HG03460 (cell line): ENCODE measurements around the gene STRA8.

ENCODE experiments used
- ATAC-seq: cut with Tn5 transposase; IDR thresholded peaks from one replicate; pipeline ENCODE4 v1.9.1; 2021; ENCODE audit not compliant: unreplicated experiment

STRA8 gene

DNA sequence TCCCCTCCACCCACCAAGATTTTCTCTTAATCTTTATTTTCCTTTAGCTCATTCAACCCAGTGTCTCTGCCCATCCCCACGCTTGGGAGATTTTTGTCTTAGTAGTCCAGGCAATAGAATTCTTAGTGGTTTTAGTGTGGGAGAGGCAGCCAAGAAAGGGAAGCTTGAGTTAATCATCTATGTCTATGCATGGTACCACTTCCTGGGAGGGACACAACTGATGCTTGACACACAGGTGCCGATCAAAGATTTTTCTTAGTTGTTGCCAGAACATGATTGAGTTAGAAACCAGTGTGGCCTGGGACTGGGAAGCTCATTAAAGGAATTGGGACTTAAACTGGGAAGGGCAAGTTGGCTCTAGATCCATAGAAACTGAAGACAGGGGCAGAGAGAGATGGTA, 3.1 kb downstream of the STRA8 start:
- peak; percentile 89 for ATAC-seq

DNA sequence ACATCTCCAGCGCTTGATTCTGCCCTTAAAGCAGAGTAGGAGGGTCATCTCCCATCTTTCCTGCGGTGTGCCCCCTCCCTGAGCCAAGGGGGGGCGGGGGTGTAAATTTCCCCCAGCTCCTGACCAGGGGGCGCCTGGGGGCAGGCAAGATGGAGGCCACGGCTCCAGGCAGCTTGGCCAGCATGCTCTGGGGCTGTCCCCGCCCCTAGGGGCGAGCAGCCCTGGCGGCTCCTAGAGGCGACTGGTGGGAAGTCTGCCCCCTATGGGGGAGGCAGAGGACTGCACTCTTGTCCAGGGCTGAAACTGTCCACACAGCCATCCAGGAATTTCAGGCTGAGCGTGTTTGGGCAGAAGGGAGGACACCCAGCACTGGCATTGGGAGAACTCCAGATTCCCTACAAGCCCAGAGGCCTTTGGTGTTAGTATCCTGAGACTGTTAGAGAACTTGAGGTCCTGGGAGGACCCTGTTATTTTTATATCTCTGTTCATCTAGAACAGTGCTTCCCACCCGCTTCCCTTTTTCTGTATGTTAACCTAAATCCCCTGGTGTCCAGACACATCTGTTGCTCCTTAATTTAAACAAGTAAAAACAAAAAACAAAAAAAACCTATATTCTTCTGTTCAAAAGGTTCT, 4.6 kb downstream of the STRA8 start:
- no peak for ATAC-seq

DNA sequence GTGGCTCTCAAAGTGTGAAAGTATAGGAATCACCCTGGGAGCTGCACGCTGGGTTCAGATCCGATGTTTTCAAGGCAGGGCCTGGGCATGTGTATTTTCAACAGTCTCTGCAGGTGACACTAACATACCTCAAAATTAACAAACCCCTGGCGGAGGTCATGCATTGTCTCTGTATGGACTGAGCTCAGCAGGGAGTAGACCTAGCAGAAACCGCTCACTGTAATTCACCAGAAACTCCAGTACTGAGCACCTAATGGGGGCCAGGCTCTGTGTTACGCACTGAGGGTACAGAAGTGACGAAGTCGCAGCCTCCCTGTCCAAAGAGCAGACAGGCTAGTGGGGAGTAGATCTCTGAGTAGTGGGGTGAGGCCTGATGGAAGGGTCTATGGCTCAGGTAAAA, 5.6 kb downstream of the STRA8 start:
- ATAC-seq = no peak

DNA sequence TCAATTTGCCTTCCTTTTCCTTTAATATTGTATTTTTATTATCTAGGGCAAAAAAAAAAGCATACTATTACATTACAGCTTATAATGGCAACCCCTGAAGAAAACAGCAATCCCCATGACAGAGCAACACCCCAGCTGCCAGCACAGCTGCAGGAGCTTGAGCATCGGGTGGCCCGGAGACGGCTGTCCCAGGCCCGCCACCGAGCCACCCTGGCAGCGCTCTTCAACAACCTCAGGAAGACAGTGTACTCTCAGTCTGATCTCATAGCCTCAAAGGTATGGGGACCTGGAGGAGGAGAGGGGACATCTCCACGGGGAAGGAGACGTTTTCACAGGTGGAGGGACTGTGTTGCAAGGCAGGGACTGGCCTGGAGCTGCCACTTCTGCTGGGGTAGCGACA, 6.8 kb downstream of the STRA8 start:
- ATAC-seq = no peak

DNA sequence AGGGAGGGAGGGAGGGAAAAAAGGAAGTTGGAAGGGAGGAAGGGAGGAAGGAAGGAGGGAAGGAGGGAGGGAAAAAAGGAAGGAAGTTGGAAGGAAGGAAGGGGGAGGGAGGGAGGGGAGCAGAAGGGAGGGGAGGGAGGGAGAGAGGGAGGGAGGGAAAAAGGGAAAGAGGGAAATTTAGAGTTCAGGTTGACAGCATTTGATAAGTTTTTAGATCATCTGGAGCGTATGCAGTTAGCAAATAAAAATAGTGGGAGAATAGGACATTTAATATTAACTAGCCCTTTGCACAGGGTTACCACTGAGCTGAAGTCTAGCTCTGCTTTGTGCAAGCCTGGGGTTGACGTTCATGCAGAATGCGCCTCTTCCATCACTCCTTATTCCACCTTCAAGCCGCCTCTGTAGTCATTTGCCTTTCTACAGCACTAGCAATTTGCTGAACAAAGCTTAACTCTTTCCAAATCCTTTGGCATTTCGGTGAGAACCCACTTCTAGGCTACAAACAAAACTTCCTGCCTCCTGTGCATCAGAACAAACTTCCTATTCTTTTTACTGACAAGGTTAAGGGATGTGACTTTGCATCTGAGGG, 8.6 kb downstream of the STRA8 start:
- ATAC-seq = no peak

DNA sequence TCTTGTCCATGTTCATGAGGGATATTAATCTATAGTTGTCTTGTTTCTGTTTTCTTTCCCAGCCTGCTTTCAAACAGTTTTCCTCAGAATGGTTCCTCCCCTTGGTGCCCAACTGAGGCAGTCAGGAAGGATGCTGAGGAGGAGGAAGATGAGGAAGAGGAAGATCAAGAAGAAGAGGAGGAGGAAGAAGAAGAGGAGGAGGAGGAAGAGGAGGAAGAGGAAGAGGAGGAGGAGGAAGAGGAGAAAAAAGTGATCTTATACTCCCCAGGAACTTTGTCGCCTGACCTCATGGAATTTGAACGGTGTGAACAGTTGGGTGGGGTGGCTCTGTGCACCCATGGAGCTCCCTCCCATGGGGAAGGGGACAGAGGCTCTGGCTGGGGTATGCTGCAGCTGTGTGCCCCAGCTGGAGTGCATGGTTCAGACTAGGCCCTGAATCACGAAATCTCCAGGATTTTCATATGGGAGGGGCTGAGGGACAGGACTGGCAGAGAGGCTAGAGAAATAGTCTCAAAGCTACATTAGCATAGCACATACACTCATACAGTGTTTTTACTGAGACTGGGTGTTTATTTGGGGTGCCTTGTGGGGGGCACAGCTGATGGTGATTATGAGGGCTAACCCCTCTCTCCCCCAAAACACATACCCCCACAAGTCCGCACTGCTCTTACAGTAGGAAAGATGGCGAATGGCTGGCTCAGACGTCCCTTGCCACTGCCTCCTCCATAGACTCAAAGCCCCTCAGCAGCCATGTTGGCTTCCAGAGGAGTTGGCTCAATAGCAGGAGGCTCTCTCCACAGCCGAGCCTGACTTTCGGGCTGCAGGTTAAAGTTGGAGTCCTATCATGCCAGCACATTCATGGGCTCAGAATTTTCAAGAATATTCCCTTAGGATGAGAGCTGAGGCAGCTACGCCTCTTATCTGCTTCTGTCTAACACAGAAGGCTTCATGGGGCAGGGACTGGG, 11.9 kb downstream of the STRA8 start:
- ATAC-seq = no peak

DNA sequence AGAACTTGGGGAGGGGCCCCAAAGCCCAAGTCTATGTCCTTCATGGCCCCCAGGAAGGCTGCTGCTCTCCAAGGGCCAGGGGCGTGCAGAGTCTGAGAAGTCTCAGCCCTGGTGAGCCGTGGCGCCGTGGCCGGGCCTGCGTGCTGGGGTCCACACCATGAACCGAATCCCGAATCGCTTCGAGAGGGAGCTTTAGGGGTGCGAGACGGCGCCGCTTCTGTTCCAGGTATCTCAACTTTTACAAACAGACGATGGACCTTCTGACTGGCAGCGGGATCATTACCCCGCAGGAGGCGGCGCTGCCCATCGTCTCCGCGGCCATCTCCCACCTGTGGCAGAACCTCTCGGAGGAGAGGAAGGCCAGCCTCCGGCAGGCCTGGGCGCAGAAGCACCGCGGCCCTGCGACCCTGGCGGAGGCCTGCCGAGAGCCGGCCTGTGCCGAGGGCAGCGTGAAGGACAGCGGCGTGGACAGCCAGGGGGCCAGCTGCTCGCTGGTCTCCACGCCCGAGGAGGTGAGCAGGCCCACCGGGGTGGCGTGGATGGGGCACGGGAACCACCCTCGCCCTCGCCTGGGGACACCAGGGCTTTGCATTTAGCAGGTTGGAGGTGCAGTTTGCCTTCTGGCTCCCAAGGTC, 12.7 kb downstream of the STRA8 start:
- ATAC-seq = no peak

DNA sequence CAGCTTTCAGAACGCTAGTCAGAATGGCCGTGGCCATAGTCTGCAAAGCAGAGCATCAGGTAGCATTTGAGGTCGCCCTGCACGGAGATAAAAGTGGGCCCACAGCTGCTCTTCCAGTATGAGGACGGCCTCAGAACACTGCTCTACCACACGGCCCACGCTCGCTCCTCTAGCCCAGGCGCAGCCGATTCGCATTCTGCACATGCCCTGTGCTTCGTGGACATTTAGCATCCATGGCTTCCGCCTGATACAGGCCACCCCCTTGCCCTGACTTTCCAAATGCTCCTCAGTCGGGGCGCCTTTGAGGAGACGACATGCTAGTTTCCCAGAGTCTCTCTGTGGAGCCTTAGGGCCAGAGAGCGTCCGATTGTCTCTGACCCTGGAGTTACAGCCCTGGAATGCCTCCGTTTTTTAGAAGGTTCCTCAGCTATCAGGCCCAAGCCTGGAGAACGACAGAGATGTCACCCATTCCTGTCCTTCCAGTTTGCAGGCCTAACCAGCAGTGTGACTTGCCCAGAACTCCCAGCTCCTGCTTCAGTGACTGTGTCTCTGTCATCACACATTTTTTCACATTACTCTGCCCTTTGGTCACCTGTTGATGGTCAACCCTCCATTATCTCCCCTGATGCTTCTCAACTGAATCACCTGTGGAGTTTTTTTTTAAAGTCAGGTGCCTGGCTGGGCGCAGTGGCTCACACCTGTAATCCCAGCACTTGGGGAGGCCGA, 14.3 kb downstream of the STRA8 start:
- no peak for ATAC-seq

DNA sequence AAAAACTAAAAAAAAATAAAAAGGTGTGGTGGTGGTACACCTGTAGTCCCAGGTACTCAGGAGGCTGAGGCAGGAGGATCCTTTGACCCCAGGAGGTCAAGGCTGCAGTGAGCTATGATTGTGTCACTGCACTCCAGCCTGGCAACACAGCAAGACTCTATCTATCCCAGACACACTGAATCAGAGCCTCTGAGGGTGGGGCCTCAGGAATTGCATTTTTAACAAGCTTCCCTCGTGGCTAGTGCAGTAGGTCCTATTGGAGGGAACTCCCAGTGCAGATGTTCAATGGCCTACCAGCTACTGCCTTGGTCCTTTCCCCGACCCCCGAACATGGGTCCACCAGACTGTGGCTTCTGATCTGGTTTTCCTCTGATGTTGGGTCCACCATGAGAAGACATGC, 14.9 kb downstream of the STRA8 start:
- ATAC-seq = no peak

DNA sequence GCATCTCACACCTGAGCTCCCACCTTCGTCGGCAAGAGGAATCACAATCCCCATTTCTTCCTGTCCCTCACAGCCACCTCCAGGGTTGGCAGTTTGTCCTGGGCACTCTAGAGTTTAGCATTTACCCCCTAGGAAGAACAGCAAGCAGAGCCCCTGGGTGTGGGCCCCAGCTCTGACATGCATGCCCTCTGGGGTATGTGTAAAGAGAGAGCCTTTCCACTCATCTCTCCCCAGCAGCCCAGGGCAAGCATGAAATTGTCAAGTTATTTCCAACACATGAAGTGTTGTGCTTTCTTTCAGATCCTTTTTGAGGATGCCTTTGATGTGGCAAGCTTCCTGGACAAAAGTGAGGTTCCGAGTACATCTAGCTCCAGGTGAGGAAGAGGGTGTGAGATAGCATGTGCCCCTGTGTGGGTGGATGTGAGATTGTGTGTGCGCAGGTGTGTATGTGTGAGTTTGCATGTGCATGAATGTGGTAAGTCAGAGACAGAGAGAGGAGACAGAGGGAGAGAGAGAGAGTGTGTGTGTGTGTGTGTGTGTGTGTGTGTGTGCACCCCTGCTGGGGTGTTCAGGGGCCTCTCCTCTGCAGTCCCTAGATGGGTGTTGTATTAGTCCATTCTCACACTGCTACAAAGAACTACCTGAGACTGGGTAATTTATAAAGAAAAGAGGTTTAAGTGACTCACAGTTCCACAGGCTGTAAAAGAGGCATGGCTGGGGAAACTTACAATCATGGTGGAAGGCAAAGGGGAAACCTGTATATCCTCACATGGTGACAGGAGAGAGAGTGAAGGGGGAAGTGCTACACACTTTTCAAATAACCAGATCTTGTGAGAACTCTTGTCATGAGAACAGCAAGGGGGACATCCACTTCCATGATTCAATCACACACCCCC, 18.1 kb downstream of the STRA8 start:
- no peak for ATAC-seq

DNA sequence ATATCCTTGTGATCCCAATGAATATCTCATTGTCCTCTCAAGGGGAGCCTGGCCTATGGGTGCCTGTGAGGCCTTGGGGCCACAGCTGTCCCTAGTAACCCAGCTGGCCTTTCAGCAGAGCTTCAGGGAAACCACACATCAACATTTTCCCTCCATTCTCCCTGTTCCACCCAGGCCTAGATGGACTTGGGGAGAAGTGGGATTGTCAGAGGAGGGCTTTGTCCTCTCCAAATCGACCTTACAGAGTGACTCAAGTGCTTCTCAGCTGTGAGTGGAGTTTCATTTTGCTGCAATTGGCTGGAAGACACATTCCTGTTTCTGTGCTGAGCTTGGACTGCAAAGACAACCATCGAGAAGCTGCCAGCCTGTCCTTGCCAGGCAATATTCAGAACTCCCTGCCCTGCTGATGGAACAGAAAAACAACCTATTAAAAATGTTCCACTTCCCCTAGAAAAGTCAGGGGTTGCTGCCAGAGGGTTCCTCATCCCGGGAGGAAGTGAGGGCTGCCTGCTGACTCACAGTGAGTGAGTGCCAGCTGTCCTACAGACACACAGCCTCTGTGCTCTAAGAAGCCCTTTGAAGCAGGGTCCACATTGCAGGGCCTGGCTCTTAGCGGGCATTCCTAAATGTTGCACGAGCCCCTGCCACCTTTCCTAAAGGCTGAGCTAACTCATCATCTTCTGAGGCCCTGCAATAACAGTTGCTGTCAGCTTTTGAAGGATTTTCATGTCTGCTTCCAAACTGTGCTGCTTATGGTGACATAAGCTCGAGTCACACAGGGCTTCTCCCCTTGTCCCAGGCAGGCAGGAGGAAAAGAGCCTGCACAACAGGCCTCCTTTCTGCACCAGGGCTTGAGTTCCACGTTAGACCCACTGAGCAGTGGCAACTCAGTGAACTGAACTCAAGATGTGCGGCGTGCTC, 20.5 kb downstream of the STRA8 start:
- peak; percentile 47 for ATAC-seq

DNA sequence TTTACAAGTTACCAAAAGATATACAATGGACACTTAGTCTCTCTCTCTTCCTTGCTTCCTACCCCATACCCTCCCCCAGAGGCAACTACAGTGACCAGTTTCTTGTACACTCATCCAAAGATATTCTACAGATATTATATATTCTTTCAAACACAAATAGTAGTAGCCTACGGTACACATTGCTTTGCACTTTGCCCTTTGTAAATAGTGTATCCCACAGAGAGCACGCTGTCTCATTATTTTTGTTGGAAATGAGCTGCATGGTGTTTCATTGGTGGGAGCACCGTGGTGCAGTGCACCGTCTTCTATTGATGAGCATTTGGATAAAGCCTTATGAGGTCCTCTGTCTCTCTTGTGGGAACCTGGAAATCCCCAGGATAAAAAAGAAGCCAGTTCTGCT, 24.2 kb downstream of the STRA8 start:
- ATAC-seq = no peak

DNA sequence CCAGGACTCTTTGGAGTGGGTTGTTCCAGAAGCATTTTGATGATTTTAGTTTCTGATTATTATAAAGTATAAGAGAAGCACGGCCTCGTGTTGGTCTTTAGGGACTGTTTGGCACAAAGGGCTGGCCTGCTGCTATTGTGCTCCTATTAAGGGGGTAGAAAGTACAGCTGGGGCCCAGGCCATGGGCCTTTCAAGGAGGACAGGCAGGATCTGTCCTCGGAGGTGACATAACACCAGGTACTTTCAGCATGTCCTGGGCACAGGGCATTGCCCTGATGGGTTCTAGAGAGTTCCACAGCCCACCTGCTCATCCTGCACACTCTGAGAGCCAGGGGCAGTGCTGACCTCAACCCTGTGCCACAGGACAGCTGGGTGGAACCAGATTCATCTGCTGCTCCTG, 24.9 kb downstream of the STRA8 start:
- no peak for ATAC-seq

DNA sequence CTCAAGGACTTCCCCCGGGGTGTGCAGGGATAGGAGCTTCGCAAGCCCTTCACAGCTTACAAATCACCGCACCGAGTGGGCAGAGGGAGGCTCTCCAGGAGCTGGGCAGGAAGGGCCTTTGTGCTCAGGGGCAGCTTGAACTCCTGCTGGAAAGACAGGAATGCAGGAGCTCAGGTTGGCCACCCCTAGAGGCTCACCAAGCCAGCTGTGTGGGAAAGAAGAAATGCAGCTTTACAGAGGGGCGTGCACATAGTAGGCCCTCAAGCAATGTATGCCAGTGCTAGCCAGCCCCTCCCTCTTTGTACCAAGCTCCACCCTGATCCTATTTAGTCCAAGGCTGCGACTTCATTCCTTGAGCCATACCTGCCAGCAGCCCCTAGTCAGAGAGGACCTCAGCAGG, 26.1 kb downstream of the STRA8 start:
- ATAC-seq = no peak

DNA sequence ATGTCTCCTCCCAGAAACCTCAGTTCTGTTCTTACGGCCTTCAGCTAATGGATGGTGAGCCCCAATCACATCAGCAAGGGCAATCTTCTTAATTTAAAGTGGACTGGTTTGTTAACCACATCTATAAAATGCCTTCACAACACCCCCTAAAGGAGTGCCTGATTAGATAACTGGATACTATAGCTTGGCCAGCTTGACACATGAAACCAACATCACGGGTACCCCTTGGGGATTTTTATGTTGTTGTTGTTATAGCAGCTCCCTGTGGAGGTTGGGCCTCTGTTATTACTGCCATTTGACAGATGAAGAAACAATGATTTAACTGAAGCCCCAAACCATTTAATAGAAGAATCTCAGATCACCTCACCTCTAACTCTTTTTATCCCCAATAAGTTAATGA, 26.8 kb downstream of the STRA8 start:
- ATAC-seq = no peak

DNA sequence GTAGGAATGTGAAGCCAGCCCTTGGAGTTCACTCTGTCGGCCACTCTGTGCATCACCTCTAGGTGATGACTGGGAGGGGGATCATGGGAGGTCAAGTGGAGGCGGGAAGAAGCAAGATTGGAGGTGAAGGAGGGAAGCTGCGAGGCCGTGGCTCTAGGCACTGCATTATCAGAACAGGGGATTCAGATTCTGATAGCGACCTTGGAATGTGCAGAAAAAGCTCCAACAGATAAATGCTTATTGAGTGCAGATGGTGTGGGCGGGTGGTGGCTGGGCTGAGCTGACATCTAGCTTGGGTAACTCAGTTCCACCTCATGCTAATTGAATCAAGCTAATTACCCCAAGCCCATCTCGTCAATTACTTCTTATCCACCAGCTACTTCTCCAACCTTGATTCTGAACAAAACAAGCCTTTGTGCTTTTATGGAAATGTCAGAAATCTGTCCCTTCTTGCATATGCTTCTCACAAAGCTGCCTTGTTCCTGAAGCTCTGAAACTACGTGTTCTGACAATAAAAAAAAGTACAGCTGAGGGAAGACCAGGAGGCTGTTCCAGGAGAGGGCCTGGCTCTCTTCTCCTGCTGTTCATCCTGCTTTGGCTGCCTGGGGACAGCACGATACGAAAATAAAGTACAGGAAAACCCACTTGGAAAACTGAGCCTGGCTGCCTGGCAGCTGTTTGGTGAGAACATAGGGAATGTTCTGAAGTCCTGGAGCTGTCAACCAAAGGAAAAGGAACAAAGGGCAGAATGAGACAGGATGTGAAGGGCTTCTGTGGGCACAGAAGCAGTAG, 27.5 kb downstream of the STRA8 start:
- ATAC-seq = no peak

DNA sequence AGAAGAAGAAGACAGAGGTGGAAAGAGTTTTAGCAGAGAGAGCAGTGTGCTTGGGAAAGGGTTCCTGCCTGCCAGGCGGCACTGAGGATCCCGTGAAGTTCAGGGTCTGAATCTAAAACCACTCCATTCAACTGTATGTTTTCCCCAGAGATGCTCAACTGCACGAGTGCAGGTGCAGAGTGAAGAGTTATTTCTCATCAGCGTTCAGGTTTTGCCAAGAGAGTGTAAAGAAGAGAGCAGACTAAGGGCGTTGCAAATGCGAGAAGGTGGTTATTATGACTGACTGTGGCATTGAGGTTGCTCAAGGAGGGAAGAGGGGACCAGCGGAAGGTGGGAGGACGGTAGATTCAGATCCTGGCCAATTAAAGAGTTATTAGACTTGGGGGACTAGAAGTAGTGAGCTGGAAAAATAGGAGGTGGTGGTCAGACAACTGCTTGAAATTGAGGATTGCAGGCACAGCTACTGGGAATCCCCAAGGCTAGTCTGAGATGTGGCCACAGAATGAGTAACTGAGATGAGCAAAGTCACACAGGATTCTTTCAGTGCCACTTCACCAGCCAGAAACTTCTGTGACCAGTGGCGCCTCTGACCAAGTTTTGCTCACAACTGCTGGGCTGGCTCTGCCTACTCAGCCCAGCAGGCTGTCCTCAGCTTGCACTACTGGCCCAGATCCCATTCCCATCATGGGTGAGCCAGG, 29.1 kb downstream of the STRA8 start:
- ATAC-seq = peak; percentile 49
